Spinal cord (tissue), 10 donors: ENCODE results near the gene PALM. TPM values are rescaled to one million over a fixed set of nuclear protein-coding genes. Genes with fewer than 3 reads are reported as not detected.
"Not testable (repeated sequence)": the region's sequence is repeated elsewhere in the genome, so short reads cannot be mapped to it uniquely, and the experiment has no call there.

Experiments used
- DNase-seq, 6 donors: peaks; one replicate each; pipeline versions ENCODE4 v3.0.0 to v3.0.0-alpha.2; 2013 to 2015; ENCODE audit warnings: low spot score in 6 of 6, low read depth in 4 of 6
- H3K27ac ChIP-seq: one replicate; pipeline ENCODE4 v1.5.1; 2013; ENCODE audit warnings: low read depth, low read length, control low read depth
- H3K27me3 ChIP-seq: one replicate; pipeline ENCODE4 v1.6.1; 2013; ENCODE audit warnings: low read length; ENCODE audit not compliant: control insufficient read depth, insufficient read depth
- H3K36me3 ChIP-seq: one replicate; pipeline ENCODE4 v1.6.1; 2013; ENCODE audit warnings: low read length; ENCODE audit not compliant: control insufficient read depth, insufficient read depth
- H3K4me1 ChIP-seq: one replicate; pipeline ENCODE4 v1.6.1; 2013; ENCODE audit warnings: low read length; ENCODE audit not compliant: control insufficient read depth, insufficient read depth
- H3K4me3 ChIP-seq: one replicate; pipeline ENCODE4 v1.5.1; 2013; ENCODE audit warnings: low read depth, low read length, control low read depth
- H3K9me3 ChIP-seq: one replicate; pipeline ENCODE4 v1.6.1; 2013; ENCODE audit warnings: low read length; ENCODE audit not compliant: control insufficient read depth, insufficient read depth
- WGBS: methylation state at CpG from one replicate; pipeline ENCODE4 v1.1.5; 2013; ENCODE audit warnings: missing lambda C conversion rate; ENCODE audit not compliant: insufficient coverage; 5-methylcytosine and 5-hydroxymethylcytosine counted together
- polyA plus RNA-seq, 2 donors: library from polyadenylated mRNA; unstranded; fragments of 120-200 nt; gene quantifications; one replicate each; pipeline ENCODE4 v1.2.1, GENCODE V29; 2013; ENCODE audit not compliant: insufficient read length in 2 of 2
- total RNA-seq, 2 donors: library from RNA; depleted of rRNA in 1 of 2; stranded (reverse); fragments of 120-200 nt in 1 of 2; fragments of >200 nt in 1 of 2; gene quantifications; one replicate each; pipeline versions ENCODE4 v1.2.3 to v1.2.4, GENCODE V29; 2013 to 2014
- donor health status: healthy.

Gene PALM
- total and polyA plus RNA-seq, 4 donors = 48.8 to 260 (median 155) TPM

DNA sequence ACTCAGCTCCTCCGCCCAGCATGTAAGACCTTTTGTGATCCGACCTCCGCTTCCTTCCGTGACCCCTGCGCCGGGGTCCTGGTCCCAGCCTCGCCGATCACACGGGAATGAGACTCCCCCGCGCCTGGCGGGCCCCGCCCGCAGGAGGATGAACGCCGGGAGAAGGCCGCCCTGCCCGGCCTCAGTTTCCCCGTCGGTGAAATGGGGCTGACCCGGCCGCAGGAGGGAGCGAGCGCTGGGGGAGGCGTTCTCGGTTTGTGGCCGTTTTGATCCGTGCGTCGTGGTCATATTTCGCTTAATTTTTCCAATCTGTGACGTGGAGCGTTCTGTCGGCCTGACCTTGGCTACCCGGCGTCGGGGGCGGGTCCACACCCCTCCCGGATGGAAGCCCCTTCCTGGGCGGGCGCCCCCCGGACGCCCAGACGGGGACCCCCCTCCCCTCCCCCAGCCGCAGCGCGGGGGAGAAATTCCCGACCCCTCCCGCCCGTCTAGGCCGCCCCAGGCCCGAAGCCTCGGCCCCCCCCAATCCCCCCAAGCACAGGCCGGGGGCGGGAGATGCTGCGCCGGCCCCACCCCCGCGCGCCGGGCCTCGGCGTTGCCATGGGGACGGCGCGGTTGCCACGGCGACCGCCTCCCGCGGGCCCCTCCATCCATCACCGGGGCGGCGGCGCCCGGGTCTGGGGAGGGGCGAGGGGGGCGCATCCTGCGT is 11.1 kb downstream of the PALM start:
- Histone ChIP-seq H3K9me3 (peaks cover 2% of the 10 kb centered on the region), H3K27me3 (no peaks in the 10 kb centered on the region), H3K4me1 (peaks cover 44% of the 10 kb centered on the region), H3K4me3 (peak overlapping the region; percentile 18), H3K36me3 (peaks cover 48% of the 10 kb centered on the region), H3K27ac (peak overlapping the region; percentile 81)
- WGBS = 13% methylated on average over 40 of the region's 79 CpGs
- DNase-seq = peak in 2 of 6 donors; percentile 84

DNA sequence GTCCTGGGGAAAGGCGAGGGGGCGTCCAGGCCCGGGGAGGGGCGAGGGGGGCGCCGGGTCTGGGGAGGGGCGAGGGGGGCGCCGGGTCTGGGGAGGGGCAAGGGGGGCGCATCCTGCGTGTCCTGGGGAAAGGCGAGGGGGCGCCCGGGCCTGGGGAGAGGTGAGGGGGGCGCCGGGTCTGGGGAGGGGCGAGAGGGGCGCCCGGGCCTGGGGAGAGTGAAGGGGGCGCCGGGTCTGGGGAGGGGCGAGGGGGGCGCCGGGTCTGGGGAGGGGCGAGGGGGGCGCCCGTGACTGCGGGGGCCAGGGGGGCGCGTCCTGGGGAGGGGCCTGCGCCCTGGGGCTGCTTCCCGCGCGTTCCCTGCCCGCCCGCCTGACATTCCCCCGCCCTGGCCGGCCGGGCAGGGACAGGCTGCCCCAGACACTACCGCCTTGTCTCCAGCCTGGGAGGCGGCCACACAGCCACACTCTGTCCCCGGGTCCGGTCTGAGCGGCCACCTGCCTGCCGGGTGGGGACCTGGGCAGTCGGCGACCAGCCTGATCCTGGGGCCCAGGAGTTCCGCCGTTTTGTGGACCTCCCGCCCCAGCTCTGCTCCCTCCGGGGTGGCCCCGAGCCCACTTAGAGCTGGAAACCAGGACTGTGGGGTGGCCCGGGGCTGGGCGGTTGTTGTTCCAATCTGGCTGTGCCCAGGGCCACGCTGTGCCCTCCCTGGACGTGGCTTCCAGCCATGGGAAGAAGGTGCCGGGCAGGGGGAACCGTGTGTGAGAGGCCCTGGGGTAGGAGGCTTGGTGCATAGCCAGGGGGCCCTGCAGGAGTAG is 11.8 kb downstream of the PALM start:
- 4% methylated on average over 25 of the region's 58 CpGs for WGBS
- Histone ChIP-seq H3K27ac (peak overlapping the region; percentile 88), H3K9me3 (no peaks in the 10 kb centered on the region), H3K36me3 (peaks cover 51% of the 10 kb centered on the region), H3K4me3 (peak overlapping the region; percentile 32), H3K27me3 (no peaks in the 10 kb centered on the region), H3K4me1 (peaks cover 44% of the 10 kb centered on the region)
- DNase-seq = peak in 2 of 6 donors; percentile 60 to 72

DNA sequence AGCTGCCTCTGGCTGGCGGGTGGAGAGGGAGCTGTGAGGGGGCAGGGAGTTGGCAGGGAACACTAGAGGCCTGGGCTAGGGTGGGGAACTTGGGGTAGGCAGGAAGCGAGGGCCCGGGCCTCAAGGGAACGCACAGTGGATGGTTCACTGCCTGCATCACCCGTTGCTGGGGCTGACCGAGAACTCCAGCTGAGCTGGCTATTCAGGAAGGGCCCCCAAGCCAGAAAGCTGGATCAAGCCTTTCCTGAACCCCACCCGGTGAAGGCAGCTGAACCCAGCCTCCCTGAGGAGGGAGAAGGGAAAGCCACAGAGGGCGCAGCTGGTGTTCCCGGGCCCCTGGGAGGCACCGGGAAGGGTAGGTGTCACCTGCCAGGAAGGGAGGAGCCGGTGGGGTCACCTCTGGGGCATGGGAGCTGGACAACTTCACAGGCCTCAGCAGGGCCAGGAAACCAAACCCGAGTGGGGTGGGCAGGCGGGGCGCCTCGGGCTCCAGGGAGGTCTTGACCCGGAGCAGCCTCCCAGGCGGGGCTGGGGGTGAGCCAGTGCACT is 13.9 kb downstream of the PALM start:
- H3K27ac ChIP-seq = no peak overlapping the region
- no peak overlapping the region for H3K4me3 ChIP-seq
- no peak for DNase-seq
- no peaks in the 10 kb centered on the region for H3K9me3 ChIP-seq
- peaks cover 37% of the 10 kb centered on the region for H3K4me1 ChIP-seq
- peaks cover 67% of the 10 kb centered on the region for H3K36me3 ChIP-seq
- no peaks in the 10 kb centered on the region for H3K27me3 ChIP-seq
- WGBS = 67% methylated on average over 17 of the region's 17 CpGs

DNA sequence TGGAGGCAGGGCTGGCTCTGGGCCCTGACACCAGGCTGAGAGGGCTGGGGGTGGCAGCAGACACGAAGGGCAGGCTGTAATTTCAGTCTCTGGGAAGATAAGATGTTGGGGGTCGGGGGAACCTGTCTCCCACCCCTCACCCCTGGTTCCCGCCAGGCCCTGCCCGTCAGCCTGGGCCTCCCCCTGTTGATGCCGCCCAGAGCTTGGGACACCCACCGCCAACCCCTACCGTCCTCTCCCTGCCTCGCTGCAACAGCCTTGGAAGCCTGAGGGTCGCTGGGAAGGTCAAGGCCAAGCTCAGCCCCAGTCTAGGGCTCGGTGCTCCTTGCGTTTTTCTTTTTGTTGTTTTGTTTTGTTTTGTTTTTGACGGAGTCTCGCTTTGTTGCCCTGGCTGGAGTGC is 14.5 kb downstream of the PALM start:
- DNase-seq = no peak
- H3K4me1 ChIP-seq = peaks cover 37% of the 10 kb centered on the region
- H3K36me3 ChIP-seq = peaks cover 71% of the 10 kb centered on the region
- no peak overlapping the region for H3K4me3 ChIP-seq
- H3K27me3 ChIP-seq = no peaks in the 10 kb centered on the region
- no peaks in the 10 kb centered on the region for H3K9me3 ChIP-seq
- 66% methylated on average over 8 of the region's 13 CpGs for WGBS
- H3K27ac ChIP-seq = no peak overlapping the region

DNA sequence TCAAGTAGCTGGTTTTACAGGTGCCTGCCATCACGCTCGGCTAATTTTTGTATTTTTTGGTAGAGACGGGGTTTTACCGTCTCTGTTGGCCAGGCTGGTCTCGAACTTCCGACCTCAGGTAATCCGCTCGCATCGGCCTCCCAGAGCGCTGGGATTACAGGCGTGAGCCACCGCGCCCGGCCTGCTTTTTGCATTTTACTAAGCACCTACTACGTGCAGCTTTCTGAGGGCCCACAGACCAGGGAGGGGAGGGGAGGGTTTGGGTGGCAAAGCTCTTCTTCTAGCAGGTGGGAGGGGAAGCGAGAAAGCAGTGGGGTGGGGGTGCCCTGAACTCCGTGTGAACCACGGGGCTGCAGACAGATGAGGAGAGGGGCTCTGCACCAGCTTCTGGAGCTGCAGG is 15.0 kb downstream of the PALM start:
- Histone ChIP-seq H3K9me3 (no peaks in the 10 kb centered on the region), H3K27me3 (no peaks in the 10 kb centered on the region), H3K4me3 (no peak overlapping the region), H3K36me3 (peaks cover 69% of the 10 kb centered on the region), H3K4me1 (peaks cover 32% of the 10 kb centered on the region), H3K27ac (no peak overlapping the region)
- no peak for DNase-seq
- 76% methylated on average over 11 of the region's 18 CpGs for WGBS

DNA sequence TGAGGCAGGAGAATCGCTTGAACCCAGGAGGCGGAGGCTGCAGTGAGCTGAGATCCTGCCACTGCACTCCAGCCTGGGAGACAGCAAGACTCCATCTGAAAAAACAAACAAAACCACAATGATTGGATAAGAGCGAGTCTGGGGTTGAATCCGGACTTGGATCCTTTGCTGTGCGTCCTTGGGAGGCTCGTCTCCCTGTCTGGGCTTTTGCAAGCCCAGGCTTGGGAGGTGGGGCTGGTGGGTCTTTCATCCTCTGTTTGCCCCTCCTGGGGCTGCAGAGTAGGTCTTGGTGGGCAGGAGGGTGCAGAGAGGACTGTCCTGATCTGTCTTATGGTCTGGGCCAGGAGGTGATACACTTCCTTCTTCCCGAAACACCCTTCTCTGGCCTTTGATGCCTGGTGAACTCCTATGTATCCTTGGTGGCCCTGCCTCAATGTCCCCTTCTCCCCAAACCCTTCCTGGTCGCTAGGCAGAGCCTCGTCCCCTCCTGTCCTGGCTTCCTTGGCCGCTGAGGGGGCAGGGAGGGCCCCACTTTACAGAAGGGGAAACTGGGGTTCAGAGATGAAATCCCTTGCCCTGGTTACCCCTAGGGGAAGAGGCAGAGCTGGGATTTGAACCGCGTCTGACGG is 16.8 kb downstream of the PALM start:
- no peak overlapping the region for H3K27ac ChIP-seq
- H3K4me1 ChIP-seq = peaks cover 19% of the 10 kb centered on the region
- 87% methylated on average over 11 of the region's 13 CpGs for WGBS
- H3K4me3 ChIP-seq = no peak overlapping the region
- DNase-seq = no peak
- H3K36me3 ChIP-seq = peaks cover 84% of the 10 kb centered on the region
- no peaks in the 10 kb centered on the region for H3K9me3 ChIP-seq
- H3K27me3 ChIP-seq = no peaks in the 10 kb centered on the region

DNA sequence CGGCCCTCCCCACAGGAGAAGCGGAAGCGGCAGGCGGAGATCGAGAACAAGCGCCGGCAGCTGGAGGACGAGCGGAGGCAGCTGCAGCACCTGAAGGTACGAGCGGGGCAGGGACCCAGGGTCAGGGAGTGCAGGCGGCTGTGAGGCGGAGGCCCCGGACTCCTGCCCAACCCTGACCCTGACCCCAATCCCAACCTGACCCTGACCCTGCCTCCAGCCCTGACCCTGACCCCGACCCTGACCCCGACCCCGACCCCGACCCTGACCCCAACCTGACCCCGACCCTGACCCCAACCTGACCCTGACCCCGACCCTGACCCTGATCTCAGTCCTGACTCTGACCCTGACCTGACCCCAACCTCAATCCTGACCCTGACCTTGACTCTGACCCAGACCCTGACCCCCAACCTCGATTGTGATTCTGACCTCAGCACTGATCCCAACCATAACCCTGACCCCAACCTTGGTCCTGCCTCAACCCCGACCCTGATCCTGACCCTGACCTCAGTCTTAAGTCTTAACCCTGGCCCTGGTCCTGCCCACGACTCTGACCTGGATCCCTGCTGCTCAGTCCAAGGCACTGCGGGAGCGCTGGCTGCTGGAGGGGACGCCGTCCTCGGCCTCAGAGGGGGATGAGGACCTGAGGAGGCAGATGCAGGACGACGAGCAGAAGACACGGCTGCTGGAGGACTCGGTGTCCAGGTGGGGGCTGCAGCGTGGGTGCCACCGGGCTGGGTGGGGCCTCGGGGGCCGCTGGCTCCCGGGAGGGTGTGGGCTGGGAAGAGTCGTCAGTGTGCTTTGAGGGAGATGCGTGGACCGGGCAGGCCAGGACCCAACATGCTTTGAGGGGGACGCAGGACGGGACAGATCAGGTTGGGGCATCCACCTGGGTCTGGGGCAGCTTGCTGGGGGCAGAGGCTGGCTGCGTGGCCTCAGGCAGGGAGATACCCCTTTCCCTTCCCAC is 18.5 kb downstream of the PALM start:
- DNase-seq = no peak
- Histone ChIP-seq H3K4me3 (no peak overlapping the region), H3K27ac (no peak overlapping the region), H3K27me3 (no peaks in the 10 kb centered on the region), H3K4me1 (peaks cover 9% of the 10 kb centered on the region), H3K36me3 (peaks cover 96% of the 10 kb centered on the region), H3K9me3 (no peaks in the 10 kb centered on the region)
- WGBS = 82% methylated on average over 35 of the region's 43 CpGs

DNA sequence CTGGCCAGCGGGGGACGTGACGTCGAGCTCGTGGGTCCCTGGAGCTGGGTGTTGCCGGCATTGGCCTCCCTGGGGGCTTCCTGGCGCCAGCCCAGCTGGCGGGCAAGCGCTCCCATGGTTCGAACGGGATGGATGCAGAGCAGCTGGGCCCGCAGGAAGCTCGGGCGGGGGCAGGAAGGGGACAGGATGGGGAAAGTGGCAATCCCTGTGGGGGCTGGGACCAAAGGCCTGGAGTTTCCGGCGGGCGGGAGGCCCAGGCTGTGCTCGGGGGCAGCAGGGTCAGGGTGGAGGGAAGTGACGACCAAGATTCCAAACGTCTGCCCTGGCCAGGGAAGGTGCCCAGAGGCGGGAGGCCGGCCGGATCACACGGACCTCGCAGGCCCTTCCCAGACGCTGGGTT is 19.3 kb downstream of the PALM start:
- peaks cover 3% of the 10 kb centered on the region for H3K4me1 ChIP-seq
- DNase-seq = no peak
- H3K36me3 ChIP-seq = peaks cover 96% of the 10 kb centered on the region
- H3K27ac ChIP-seq = no peak overlapping the region
- no peaks in the 10 kb centered on the region for H3K9me3 ChIP-seq
- no peak overlapping the region for H3K4me3 ChIP-seq
- WGBS = 66% methylated on average over 25 of the region's 26 CpGs
- no peaks in the 10 kb centered on the region for H3K27me3 ChIP-seq

DNA sequence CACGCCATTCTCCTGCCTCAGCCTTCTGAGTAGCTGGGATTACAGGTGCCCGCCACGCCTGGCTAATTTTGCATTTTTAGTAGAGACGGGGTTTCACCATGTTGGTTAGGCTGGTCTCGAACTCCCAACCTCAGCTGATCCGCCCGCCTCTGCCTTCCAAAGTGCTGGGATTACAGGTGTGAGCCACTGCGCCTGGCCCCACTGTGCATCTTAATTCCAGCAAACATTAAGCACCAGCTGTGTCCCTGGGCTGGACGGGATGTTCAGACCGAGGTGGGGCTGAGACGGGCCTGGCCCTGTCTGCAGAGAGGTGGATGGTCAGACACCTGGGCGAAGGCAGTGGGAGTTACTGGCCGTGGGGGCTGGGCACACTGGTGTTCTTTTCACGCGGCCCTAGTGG is 20.8 kb downstream of the PALM start:
- not testable (repeated sequence) for H3K9me3 ChIP-seq, H3K4me3 ChIP-seq, DNase-seq, H3K4me1 ChIP-seq, H3K27ac ChIP-seq, H3K27me3 ChIP-seq
- H3K36me3 ChIP-seq = peaks cover 97% of the 10 kb centered on the region
- WGBS = 89% methylated on average over 11 of the region's 15 CpGs
